ENCODE data around the gene ZNF468. TPM values are rescaled to one million over a fixed set of nuclear protein-coding genes. Genes with fewer than 3 reads are reported as not detected.
A peak's percentile ranks its signal among the peaks of the same experiment; 100 is the strongest.
"Not testable (repeated sequence)": the region's sequence is repeated elsewhere in the genome, so short reads cannot be mapped to it uniquely, and the experiment has no call there.

Gene ZNF468
- total RNA-seq, 2 donors from 2014 or later = 6.6 to 16.1 TPM

- no peaks in the 10 kb centered on the region for H3K9me3 ChIP-seq
- H3K27me3 ChIP-seq = no peaks in the 10 kb centered on the region
- DNase-seq (no peak), ATAC-seq (no peak)
- intact Hi-C loops (cut with DNase I) = no loop called here
- TF ChIP-seq CTCF (IDR thresholded peaks at IDR 0.05) = no peak
- H3K4me1 ChIP-seq = no peaks in the 10 kb centered on the region
- H3K27ac ChIP-seq = no peak overlapping the region
- 88 to 95% methylated on average over 7 of the region's 7 CpGs for WGBS, 2 donors
- no peak overlapping the region for H3K4me3 ChIP-seq
- H3K36me3 ChIP-seq (replicated peaks in 1 of 2; ENCODE audit: insufficient read depth in 1 of 2, low read depth in 2 of 2) = peaks cover 0 to 14% of the 10 kb centered on the region in 2 donors
Observed at GRCh38 chr19:52889076-52889475, 31.7 kb upstream of the ZNF468 start.

- no peaks in the 10 kb centered on the region for H3K4me1 ChIP-seq
- TF ChIP-seq POLR2A (IDR thresholded peaks at IDR 0.05) (no peak), CTCF (IDR thresholded peaks at IDR 0.05) (no peak)
- 91 to 94% methylated on average over 11 of the region's 11 CpGs for WGBS, 2 donors
Observed at GRCh38 chr19:52880895-52881389, 23.5 kb upstream of the ZNF468 start.

GRCh38 chr19:52872996-52873395 lies 15.6 kb upstream of the ZNF468 start:
- ATAC-seq; H3K4me3 ChIP-seq; H3K36me3 ChIP-seq (replicated peaks in 1 of 2; ENCODE audit: insufficient read depth in 1 of 2, low read depth in 2 of 2); H3K9me3 ChIP-seq; DNase-seq; H3K27ac ChIP-seq; H3K4me1 ChIP-seq; H3K27me3 ChIP-seq; intact Hi-C loops (cut with DNase I): not testable (repeated sequence)
- WGBS, 2 donors = 64 to 70% methylated on average over 6 of the region's 6 CpGs

More at GRCh38 chr19:52880895-52881389, 23.5 kb upstream of the ZNF468 start:
- Histone ChIP-seq H3K27me3 (no peaks in the 10 kb centered on the region), H3K36me3 (replicated peaks in 1 of 2; ENCODE audit: insufficient read depth in 1 of 2, low read depth in 2 of 2) (peaks cover 0 to 52% of the 10 kb centered on the region in 2 donors), H3K27ac (no peak overlapping the region), H3K4me3 (no peak overlapping the region), H3K9me3 (peaks cover 0 to 22% (median 2%) of the 10 kb centered on the region in 3 donors)
- DNase-seq (no peak), ATAC-seq (no peak)
- intact Hi-C loops (cut with DNase I) = no loop called here

- intact Hi-C loops (cut with DNase I) = no loop called here
- TF ChIP-seq CTCF (IDR thresholded peaks at IDR 0.05) = no peak
- no peak for TF ChIP-seq POLR2A (IDR thresholded peaks at IDR 0.05)
- Histone ChIP-seq H3K27me3 (no peaks in the 10 kb centered on the region), H3K9me3 (no peaks in the 10 kb centered on the region), H3K27ac (no peak overlapping the region), H3K36me3 (replicated peaks in 1 of 2; ENCODE audit: insufficient read depth in 1 of 2, low read depth in 2 of 2) (no peaks in the 10 kb centered on the region), H3K4me1 (no peaks in the 10 kb centered on the region), H3K4me3 (no peak overlapping the region)
- WGBS, 2 donors = 88 to 93% methylated on average over 3 of the region's 3 CpGs
- ATAC-seq (no peak), DNase-seq (no peak)
Observed at GRCh38 chr19:52871466-52871865, 14.0 kb upstream of the ZNF468 start.

GRCh38 chr19:52868031-52868430 lies 10.6 kb upstream of the ZNF468 start:
- 88 to 97% methylated on average over 11 of the region's 11 CpGs for WGBS, 2 donors
- H3K4me3 ChIP-seq; H3K27me3 ChIP-seq; H3K9me3 ChIP-seq; H3K27ac ChIP-seq; H3K4me1 ChIP-seq; DNase-seq; intact Hi-C loops (cut with DNase I); H3K36me3 ChIP-seq (replicated peaks in 1 of 2; ENCODE audit: insufficient read depth in 1 of 2, low read depth in 2 of 2); ATAC-seq: not testable (repeated sequence)

- 3 to 4% methylated on average over 27 to 29 of the region's 31 CpGs for WGBS, 2 donors
- ATAC-seq (peak; percentile 36), DNase-seq (peak in 3 of 4 donors; percentile 6 to 13 (median 9))
- peak overlapping the region in 3 of 4 donors; percentile 56 to 66 (median 62) for H3K27ac ChIP-seq
- H3K9me3 ChIP-seq; H3K27me3 ChIP-seq; intact Hi-C loops (cut with DNase I); H3K36me3 ChIP-seq (replicated peaks in 1 of 2; ENCODE audit: insufficient read depth in 1 of 2, low read depth in 2 of 2): not testable (repeated sequence)
- H3K4me3 ChIP-seq = peak overlapping the region; percentile 31 to 67
- peaks cover 12% of the 10 kb centered on the region for H3K4me1 ChIP-seq
Observed at GRCh38 chr19:52856540-52857377, 660 bp downstream of the ZNF468 start.

- WGBS, 2 donors = 68 to 86% methylated on average over 5 of the region's 5 CpGs
- H3K27ac ChIP-seq; DNase-seq; H3K4me3 ChIP-seq; H3K4me1 ChIP-seq; H3K27me3 ChIP-seq; intact Hi-C loops (cut with DNase I); ATAC-seq: not testable (repeated sequence)
- Histone ChIP-seq H3K9me3 (peaks cover 0 to 12% (median 0%) of the 10 kb centered on the region in 3 donors), H3K36me3 (replicated peaks in 1 of 2; ENCODE audit: insufficient read depth in 1 of 2, low read depth in 2 of 2) (peaks cover 38 to 40% of the 10 kb centered on the region in 2 donors)
Observed at GRCh38 chr19:52847352-52847751, 10.1 kb downstream of the ZNF468 start.

- Histone ChIP-seq H3K9me3 (peaks cover 0 to 49% (median 0%) of the 10 kb centered on the region in 3 donors), H3K36me3 (replicated peaks in 1 of 2; ENCODE audit: insufficient read depth in 1 of 2, low read depth in 2 of 2) (peaks cover 43 to 48% of the 10 kb centered on the region in 2 donors)
- intact Hi-C loops (cut with DNase I); H3K4me3 ChIP-seq; H3K4me1 ChIP-seq; DNase-seq; ATAC-seq; H3K27ac ChIP-seq; H3K27me3 ChIP-seq: not testable (repeated sequence)
- WGBS, 2 donors = 90 to 94% methylated on average over 9 to 10 of the region's 10 CpGs
Observed at GRCh38 chr19:52840825-52841465, 16.5 kb downstream of the ZNF468 start.
